Measurements from ENCODE around the gene CAMK2N2.

The CAMK2N2 gene

GRCh38 chr3:184234671-184235380 lies 26.5 kb downstream of the CAMK2N2 start:
- Histone ChIP-seq H3K27ac (ENCODE audit: low read depth, low read length) (no peak overlapping the region), H3K9ac (ENCODE audit: low read length in 5 of 5) (no peak overlapping the region), H3K4me1 (ENCODE audit: control insufficient read depth in 5 of 5, insufficient read depth in 5 of 5, low read length in 5 of 5) (peaks cover 0 to 11% (median 6%) of the 10 kb centered on the region in 5 donors), H3K36me3 (ENCODE audit: control insufficient read depth in 5 of 5, insufficient read depth in 5 of 5, low read length in 5 of 5) (no peaks in the 10 kb centered on the region), H3K27me3 (ENCODE audit: control insufficient read depth in 5 of 5, insufficient read depth in 4 of 5, low read length in 5 of 5) (peaks cover 22 to 52% (median 45%) of the 10 kb centered on the region in 5 donors), H3K9me3 (ENCODE audit: control insufficient read depth in 5 of 5, low read length in 5 of 5) (no peaks in the 10 kb centered on the region), H3K4me3 (ENCODE audit: low read depth in 1 of 5, low read length in 5 of 5) (no peak overlapping the region)

GRCh38 chr3:184234224-184234623 lies 27.1 kb downstream of the CAMK2N2 start:
- no peak overlapping the region for H3K9ac ChIP-seq (ENCODE audit: low read length in 5 of 5)
- no peaks in the 10 kb centered on the region for H3K9me3 ChIP-seq (ENCODE audit: control insufficient read depth in 5 of 5, low read length in 5 of 5)
- H3K27me3 ChIP-seq (ENCODE audit: control insufficient read depth in 5 of 5, insufficient read depth in 4 of 5, low read length in 5 of 5): peaks cover 26 to 56% (median 50%) of the 10 kb centered on the region in 5 donors
- H3K4me3 ChIP-seq (ENCODE audit: low read depth in 1 of 5, low read length in 5 of 5): no peak overlapping the region
- H3K4me1 ChIP-seq (ENCODE audit: control insufficient read depth in 5 of 5, insufficient read depth in 5 of 5, low read length in 5 of 5): peaks cover 0 to 17% (median 12%) of the 10 kb centered on the region in 5 donors
- no peak overlapping the region for H3K27ac ChIP-seq (ENCODE audit: low read depth, low read length)
- H3K36me3 ChIP-seq (ENCODE audit: control insufficient read depth in 5 of 5, insufficient read depth in 5 of 5, low read length in 5 of 5): no peaks in the 10 kb centered on the region

GRCh38 chr3:184233127-184233843 lies 28.1 kb downstream of the CAMK2N2 start:
- no peaks in the 10 kb centered on the region for H3K36me3 ChIP-seq (ENCODE audit: control insufficient read depth in 5 of 5, insufficient read depth in 5 of 5, low read length in 5 of 5)
- no peaks in the 10 kb centered on the region for H3K9me3 ChIP-seq (ENCODE audit: control insufficient read depth in 5 of 5, low read length in 5 of 5)
- H3K27me3 ChIP-seq (ENCODE audit: control insufficient read depth in 5 of 5, insufficient read depth in 4 of 5, low read length in 5 of 5): peaks cover 30 to 63% (median 58%) of the 10 kb centered on the region in 5 donors
- H3K9ac ChIP-seq (ENCODE audit: low read length in 5 of 5): no peak overlapping the region
- no peak overlapping the region for H3K27ac ChIP-seq (ENCODE audit: low read depth, low read length)
- no peak overlapping the region for H3K4me3 ChIP-seq (ENCODE audit: low read depth in 1 of 5, low read length in 5 of 5)
- peaks cover 0 to 22% (median 14%) of the 10 kb centered on the region in 5 donors for H3K4me1 ChIP-seq (ENCODE audit: control insufficient read depth in 5 of 5, insufficient read depth in 5 of 5, low read length in 5 of 5)

GRCh38 chr3:184231671-184232070 lies 29.7 kb downstream of the CAMK2N2 start:
- no peak overlapping the region for H3K9ac ChIP-seq (ENCODE audit: low read length in 5 of 5)
- no peaks in the 10 kb centered on the region for H3K9me3 ChIP-seq (ENCODE audit: control insufficient read depth in 5 of 5, low read length in 5 of 5)
- no peaks in the 10 kb centered on the region for H3K36me3 ChIP-seq (ENCODE audit: control insufficient read depth in 5 of 5, insufficient read depth in 5 of 5, low read length in 5 of 5)
- H3K27me3 ChIP-seq (ENCODE audit: control insufficient read depth in 5 of 5, insufficient read depth in 4 of 5, low read length in 5 of 5): peaks cover 32 to 67% (median 62%) of the 10 kb centered on the region in 5 donors
- H3K27ac ChIP-seq (ENCODE audit: low read depth, low read length): no peak overlapping the region
- H3K4me1 ChIP-seq (ENCODE audit: control insufficient read depth in 5 of 5, insufficient read depth in 5 of 5, low read length in 5 of 5): peaks cover 0 to 22% (median 14%) of the 10 kb centered on the region in 5 donors
- H3K4me3 ChIP-seq (ENCODE audit: low read depth in 1 of 5, low read length in 5 of 5): no peak overlapping the region

GRCh38 chr3:184230603-184231528 lies 30.5 kb downstream of the CAMK2N2 start:
- H3K4me3 ChIP-seq (ENCODE audit: low read depth in 1 of 5, low read length in 5 of 5): peak overlapping the region in 3 of 5 donors; percentile 58 to 67 (median 65)
- H3K27ac ChIP-seq (ENCODE audit: low read depth, low read length): no peak overlapping the region
- no peaks in the 10 kb centered on the region for H3K9me3 ChIP-seq (ENCODE audit: control insufficient read depth in 5 of 5, low read length in 5 of 5)
- H3K4me1 ChIP-seq (ENCODE audit: control insufficient read depth in 5 of 5, insufficient read depth in 5 of 5, low read length in 5 of 5): peaks cover 0 to 22% (median 14%) of the 10 kb centered on the region in 5 donors
- peaks cover 32 to 65% (median 58%) of the 10 kb centered on the region in 5 donors for H3K27me3 ChIP-seq (ENCODE audit: control insufficient read depth in 5 of 5, insufficient read depth in 4 of 5, low read length in 5 of 5)
- no peak overlapping the region for H3K9ac ChIP-seq (ENCODE audit: low read length in 5 of 5)
- no peaks in the 10 kb centered on the region for H3K36me3 ChIP-seq (ENCODE audit: control insufficient read depth in 5 of 5, insufficient read depth in 5 of 5, low read length in 5 of 5)

- Histone ChIP-seq H3K9ac (ENCODE audit: low read length in 5 of 5) (no peak overlapping the region), H3K4me1 (ENCODE audit: control insufficient read depth in 5 of 5, insufficient read depth in 5 of 5, low read length in 5 of 5) (peaks cover 0 to 22% (median 14%) of the 10 kb centered on the region in 5 donors), H3K27ac (ENCODE audit: low read depth, low read length) (no peak overlapping the region), H3K36me3 (ENCODE audit: control insufficient read depth in 5 of 5, insufficient read depth in 5 of 5, low read length in 5 of 5) (no peaks in the 10 kb centered on the region), H3K9me3 (ENCODE audit: control insufficient read depth in 5 of 5, low read length in 5 of 5) (no peaks in the 10 kb centered on the region), H3K4me3 (ENCODE audit: low read depth in 1 of 5, low read length in 5 of 5) (peak overlapping the region in 3 of 5 donors; percentile 58 to 67 (median 65)), H3K27me3 (ENCODE audit: control insufficient read depth in 5 of 5, insufficient read depth in 4 of 5, low read length in 5 of 5) (peaks cover 32 to 65% (median 58%) of the 10 kb centered on the region in 5 donors)
Observed at GRCh38 chr3:184230081-184230602, 31.2 kb downstream of the CAMK2N2 start.

GRCh38 chr3:184229394-184230080 lies 31.8 kb downstream of the CAMK2N2 start, which contains the start of gene VWA5B2:
Gene VWA5B2, plus strand, starts transcription at chr3:184229585. Its CDS starts 944 bp downstream, at chr3:184230529.
- H3K4me1 ChIP-seq (ENCODE audit: control insufficient read depth in 5 of 5, insufficient read depth in 5 of 5, low read length in 5 of 5): peaks cover 0 to 22% (median 14%) of the 10 kb centered on the region in 5 donors
- no peak within 1 kb of the TSS for H3K27ac ChIP-seq (ENCODE audit: low read depth, low read length)
- peak within 1 kb of the TSS in 2 of 5 donors; percentile 23 to 30 for H3K9ac ChIP-seq (ENCODE audit: low read length in 5 of 5)
- peaks cover 32 to 64% (median 58%) of the 10 kb centered on the region in 5 donors for H3K27me3 ChIP-seq (ENCODE audit: control insufficient read depth in 5 of 5, insufficient read depth in 4 of 5, low read length in 5 of 5)
- no peaks in the 10 kb centered on the region for H3K9me3 ChIP-seq (ENCODE audit: control insufficient read depth in 5 of 5, low read length in 5 of 5)
- no peaks in the 10 kb centered on the region for H3K36me3 ChIP-seq (ENCODE audit: control insufficient read depth in 5 of 5, insufficient read depth in 5 of 5, low read length in 5 of 5)
- peak within 1 kb of the TSS in 4 of 5 donors; percentile 58 to 67 (median 62) for H3K4me3 ChIP-seq (ENCODE audit: low read depth in 1 of 5, low read length in 5 of 5)

GRCh38 chr3:184228376-184229137 lies 32.8 kb downstream of the CAMK2N2 start:
- Histone ChIP-seq H3K9me3 (ENCODE audit: control insufficient read depth in 5 of 5, low read length in 5 of 5) (no peaks in the 10 kb centered on the region), H3K27me3 (ENCODE audit: control insufficient read depth in 5 of 5, insufficient read depth in 4 of 5, low read length in 5 of 5) (peaks cover 32 to 57% (median 49%) of the 10 kb centered on the region in 5 donors), H3K4me3 (ENCODE audit: low read depth in 1 of 5, low read length in 5 of 5) (peak overlapping the region in 2 of 5 donors; percentile 58 to 67), H3K27ac (ENCODE audit: low read depth, low read length) (no peak overlapping the region), H3K9ac (ENCODE audit: low read length in 5 of 5) (no peak overlapping the region), H3K36me3 (ENCODE audit: control insufficient read depth in 5 of 5, insufficient read depth in 5 of 5, low read length in 5 of 5) (no peaks in the 10 kb centered on the region), H3K4me1 (ENCODE audit: control insufficient read depth in 5 of 5, insufficient read depth in 5 of 5, low read length in 5 of 5) (peaks cover 0 to 22% (median 14%) of the 10 kb centered on the region in 5 donors)

Measured in subcutaneous abdominal adipose tissue (tissue), 5 donors.